DMS79 treated with DMSO at 0.1 percent for 48 hours (cell line): ENCODE measurements around the gene PRICKLE4.
"Not testable (repeated sequence)": the region's sequence is repeated elsewhere in the genome, so short reads cannot be mapped to it uniquely, and the experiment has no call there.

Experiments used
- DNase-seq: peaks from one replicate; lab custom pipeline; 2025; lab: John Stamatoyannopoulos, UW

PRICKLE4 gene

GRCh38 chr6:41798901-41799558 is 18.4 kb downstream of the PRICKLE4 start:
- peak; percentile 82 for DNase-seq

DNA sequence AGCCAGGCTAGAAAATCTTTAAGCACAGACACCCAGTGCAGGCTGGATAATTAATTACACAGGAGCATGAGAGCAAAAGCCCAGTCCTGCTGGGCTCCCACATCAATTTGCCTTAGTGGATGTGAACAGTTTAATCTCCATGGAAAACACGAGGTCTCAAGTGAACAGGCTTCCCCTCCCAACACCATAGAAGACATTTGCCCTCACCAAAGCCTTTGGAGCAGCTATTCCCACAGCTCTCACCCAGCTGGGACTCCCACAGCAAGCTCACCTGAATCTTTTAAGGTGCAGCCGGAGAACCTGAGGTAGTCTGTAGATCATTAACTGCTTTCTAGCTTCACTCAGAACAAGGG is 19.0 kb downstream of the PRICKLE4 start:
- DNase-seq = no peak

DNA sequence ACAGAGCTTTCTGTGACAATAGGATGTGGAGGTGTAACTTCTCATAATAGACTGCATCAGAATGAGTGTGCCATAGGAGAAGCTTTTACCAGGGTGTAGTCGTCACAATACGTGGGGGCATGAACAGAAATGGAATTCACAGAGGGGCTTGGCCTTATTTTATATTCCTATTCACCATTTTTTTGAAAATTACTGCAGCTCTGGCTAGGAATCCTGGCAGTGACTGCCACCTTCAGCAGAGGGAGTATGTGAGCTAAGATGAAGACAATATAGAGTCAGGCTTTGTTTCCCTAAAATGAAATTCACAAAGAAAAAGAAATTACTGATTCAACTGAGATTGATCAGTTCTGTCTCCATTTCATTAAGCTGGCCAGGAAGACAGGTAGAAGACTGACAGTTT is 20.8 kb downstream of the PRICKLE4 start:
- no peak for DNase-seq

- no peak for DNase-seq
These were observed 25.5 kb downstream of the PRICKLE4 start for GRCh38 chr6:41805830-41806774.

GRCh38 chr6:41811095-41811494 is 30.5 kb downstream of the PRICKLE4 start:
- DNase-seq = no peak

DNA sequence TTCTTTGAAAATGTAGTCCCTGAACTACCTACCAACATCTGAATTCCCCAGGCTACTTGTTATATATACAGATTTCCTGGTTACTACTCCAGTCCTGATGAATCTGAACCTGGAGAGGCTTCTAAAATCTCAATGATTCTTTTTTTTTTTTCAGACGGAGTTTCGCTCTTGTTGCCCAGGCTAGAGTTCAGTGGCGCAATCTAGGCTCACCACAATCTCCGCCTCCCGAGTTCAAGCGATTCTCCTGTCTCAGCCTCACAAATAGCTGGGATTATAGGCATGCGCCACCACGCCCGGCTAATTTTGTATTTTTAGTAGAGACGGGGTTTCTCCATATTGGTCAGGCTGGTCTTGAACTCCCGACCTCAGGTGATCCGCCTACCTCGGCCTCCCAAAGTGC is 31.4 kb downstream of the PRICKLE4 start:
- DNase-seq = not testable (repeated sequence)

DNA sequence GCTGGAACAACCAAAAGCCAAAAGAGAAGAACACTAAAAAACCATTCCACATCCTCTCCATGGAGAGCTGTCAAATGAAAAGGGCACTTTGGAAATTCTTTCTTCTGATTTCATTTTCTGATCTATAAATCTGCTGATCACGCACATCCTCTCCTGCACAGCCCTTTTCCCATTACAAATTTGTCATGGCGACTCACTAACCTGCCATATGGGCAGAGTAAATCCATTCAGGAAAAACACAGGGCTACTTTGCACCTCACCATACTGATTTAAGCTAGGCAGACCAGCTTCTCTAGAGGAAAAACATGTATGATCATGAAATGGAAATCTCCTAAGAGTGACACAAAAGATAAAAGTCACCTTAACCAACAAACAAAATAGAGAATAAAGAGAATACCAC is 32.9 kb downstream of the PRICKLE4 start:
- no peak for DNase-seq

DNA sequence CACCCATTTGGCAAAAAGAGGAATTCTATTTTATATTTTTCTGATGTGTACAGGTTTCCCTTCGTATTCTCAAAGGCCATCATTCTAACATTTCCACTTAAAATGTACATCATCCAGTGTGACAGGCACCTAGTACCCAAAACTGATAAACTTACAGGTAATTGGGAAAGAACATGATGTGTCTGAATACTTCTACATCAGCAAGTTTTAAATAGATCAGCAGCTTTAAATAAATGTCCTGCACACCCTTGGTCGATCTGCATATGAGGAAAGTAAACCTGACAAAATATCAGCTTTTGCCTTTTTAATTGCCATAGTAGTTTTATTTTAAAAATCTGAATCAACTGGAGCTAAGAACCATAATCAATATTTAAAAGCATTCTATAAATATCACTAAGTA is 33.4 kb downstream of the PRICKLE4 start:
- no peak for DNase-seq

GRCh38 chr6:41814629-41815028 is 34.0 kb downstream of the PRICKLE4 start:
- no peak for DNase-seq

GRCh38 chr6:41815587-41815986 is 35.0 kb downstream of the PRICKLE4 start:
- DNase-seq = no peak

GRCh38 chr6:41818271-41819054 is 37.9 kb downstream of the PRICKLE4 start:
- no peak for DNase-seq

- no peak for DNase-seq
These were observed 40.7 kb downstream of the PRICKLE4 start for GRCh38 chr6:41821266-41821665.

- no peak for DNase-seq
These were observed 41.4 kb downstream of the PRICKLE4 start for GRCh38 chr6:41822021-41822420.

- no peak for DNase-seq
These were observed 42.6 kb downstream of the PRICKLE4 start for GRCh38 chr6:41823178-41823577.

DNA sequence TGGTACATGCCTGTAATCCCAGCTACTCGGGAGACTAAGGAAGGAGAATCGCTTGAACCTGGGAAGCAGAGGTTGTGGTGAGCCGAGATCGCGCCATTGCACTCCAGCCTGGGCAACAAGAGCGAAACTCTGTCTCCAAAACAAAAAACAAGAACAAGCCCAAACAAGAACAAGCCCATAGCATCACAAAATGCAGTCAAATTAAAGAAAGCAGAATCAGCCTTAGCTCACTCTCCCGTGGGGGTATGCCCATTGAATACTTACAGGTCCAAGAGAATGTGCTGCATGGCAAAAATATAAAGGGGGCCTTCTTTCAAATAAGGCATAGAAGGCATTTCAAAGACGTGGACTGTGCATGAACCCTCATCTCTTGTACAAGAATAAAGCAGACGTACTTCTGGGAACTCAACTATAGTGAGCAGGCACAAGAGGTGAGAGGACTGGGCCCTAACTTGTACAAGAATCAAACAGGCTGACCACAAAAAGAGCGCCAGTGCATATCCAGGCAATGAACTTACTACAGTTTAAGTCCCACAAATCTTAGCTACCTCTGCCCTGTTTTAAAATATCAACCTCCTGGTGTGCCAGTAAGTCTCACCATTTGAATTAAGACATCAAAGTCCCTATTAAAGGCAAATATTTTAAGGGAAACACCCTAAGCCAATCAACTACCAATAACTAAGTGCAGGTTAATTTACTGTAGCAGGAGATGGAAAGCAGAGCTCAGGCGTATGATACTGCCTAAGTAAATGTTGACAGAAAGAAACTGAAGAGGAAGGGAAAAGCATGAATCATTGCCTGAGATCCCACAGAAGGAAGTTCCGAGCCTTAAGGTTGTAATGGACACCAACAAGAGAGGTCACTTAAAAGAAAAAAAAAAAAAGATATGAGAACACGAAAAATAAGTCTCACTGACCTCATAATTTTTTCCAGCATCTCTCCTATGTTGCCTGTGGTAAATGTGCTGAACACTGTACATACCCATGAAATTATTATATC is 44.3 kb downstream of the PRICKLE4 start:
- DNase-seq = no peak

DNA sequence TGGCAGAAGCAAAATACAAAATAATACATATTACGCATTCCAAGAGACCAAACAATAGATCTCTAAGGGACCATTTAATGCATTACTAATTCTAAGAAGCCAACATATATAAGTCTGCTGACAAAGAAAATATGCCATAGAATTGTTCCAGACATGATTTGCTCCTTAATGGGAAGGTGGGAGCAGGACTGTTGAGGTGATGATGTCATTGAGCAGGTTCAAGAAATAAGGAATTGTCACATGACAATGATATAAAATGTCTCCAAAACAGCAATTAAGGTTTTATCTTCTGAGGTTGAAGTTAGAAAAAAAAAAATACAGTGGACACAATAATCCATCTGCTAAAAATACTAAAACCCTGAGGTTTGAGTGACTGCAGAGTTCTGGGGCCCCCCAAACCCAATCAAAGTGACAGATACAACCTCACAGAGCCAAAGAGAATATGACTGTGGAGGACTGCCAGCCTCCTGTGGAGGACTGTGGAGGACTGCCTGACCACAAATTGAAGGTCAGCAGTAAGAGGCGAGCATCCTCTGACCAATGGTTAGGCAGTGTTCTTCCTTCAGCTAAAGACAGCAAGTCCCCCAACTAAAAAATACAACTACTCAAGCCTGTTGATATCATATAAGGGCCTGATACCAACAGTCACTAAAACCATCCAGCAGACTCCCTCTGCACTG is 45.9 kb downstream of the PRICKLE4 start:
- DNase-seq = no peak

DNA sequence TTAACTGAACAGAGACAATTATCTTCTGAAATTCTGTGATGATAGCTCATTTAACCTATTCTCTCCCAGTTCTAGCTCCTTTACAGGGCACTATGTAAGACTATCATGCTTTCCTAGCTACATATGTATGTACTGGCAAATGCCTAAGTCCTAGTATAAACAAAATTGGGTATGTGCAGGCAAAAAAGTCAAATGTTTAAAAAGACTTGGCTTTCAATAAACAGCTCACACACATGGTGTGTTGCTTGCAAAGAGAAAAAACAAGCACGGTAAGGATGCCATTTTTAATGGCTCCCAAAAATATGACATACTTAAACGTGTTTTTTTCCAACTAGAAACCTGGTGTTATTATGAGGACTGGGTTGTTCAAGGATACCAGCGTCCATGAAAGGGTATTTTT is 51.7 kb downstream of the PRICKLE4 start:
- no peak for DNase-seq

GRCh38 chr6:41836022-41836659 is 55.6 kb downstream of the PRICKLE4 start:
- DNase-seq = no peak

DNA sequence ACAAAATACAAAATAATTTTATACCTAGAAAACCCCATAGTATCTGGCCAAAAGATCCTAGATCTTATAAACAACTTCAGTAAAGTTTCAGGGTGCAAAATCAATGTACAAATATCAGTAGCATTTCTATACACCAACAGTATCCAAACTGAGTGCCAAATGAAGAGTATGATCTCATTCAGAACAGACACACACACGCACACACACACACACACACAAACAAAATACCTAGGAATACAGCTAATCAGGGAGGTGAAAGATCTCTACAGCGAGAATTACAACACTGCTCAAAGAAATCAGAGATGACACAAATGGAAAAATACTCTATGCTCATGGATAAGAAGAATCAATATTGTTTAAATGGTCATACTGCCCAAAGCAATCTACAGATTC is 56.1 kb downstream of the PRICKLE4 start:
- no peak for DNase-seq
